ENCODE measurements around the gene IL2RA. TPM values are rescaled to one million over a fixed set of nuclear protein-coding genes. Genes with fewer than 3 reads are reported as not detected.

Gene IL2RA
- total and polyA plus RNA-seq, 2 donors (not counting 3 experiments of a cell fraction or from before 2014, with no cell fraction given) = not detected

GRCh38 chr10:6035101-6035834, 26.9 kb downstream of the IL2RA start:
- ChIA-PET POLR2A (no interaction called here), CTCF (interaction anchor here (1.7 kb wide), 1 partner anchor 366 kb away, joined by 5 read pairs; no protein-coding TSS in a partner anchor)
- TF ChIP-seq GATA2 (IDR thresholded peaks at IDR 0.05; ENCODE audit: insufficient read depth, insufficient read length, low read depth, low read length) = no peak
- TF ChIP-seq POLR2AphosphoS5 (IDR thresholded peaks at IDR 0.05; ENCODE audit: insufficient read depth, low read depth, low read length) = no peak
- TF ChIP-seq JUN (IDR thresholded peaks at IDR 0.05; ENCODE audit: borderline replicate concordance, insufficient read depth, insufficient read length, low read depth) = no peak
- TF ChIP-seq FOS (IDR thresholded peaks at IDR 0.05; ENCODE audit: borderline replicate concordance, insufficient read depth, low read length) = no peak
- TF ChIP-seq MAX (IDR thresholded peaks at IDR 0.05; ENCODE audit: insufficient read depth, insufficient read length) = no peak
- no peak for TF ChIP-seq CTCF (IDR thresholded peaks at IDR 0.05; ENCODE audit: extremely low read depth in 1 of 2, insufficient read depth in 1 of 2, low read depth in 1 of 2, low read length in 2 of 2)
- TF ChIP-seq POLR2A (IDR thresholded peaks at IDR 0.05; ENCODE audit: low read depth, low read length) = no peak
- TF ChIP-seq MYC (IDR thresholded peaks at IDR 0.05; ENCODE audit: low read depth, low read length) = no peak
- no peak for TF ChIP-seq EZH2 (IDR thresholded peaks at IDR 0.05; ENCODE audit: borderline replicate concordance, low read depth, low read length, severe bottlenecking)
- dilution Hi-C loops (cut with MboI; ENCODE audit: extremely low pct_ligation_motif_present, low sequenced_read_pairs) (no loop called here), intact Hi-C loops (cut with micrococcal nuclease) (no loop called here)
- Histone ChIP-seq H3K27ac (ENCODE audit: insufficient read depth, low read depth, low read length) (no peak overlapping the region), H3K36me3 (ENCODE audit: control insufficient read depth in 2 of 2, extremely low read depth in 1 of 2, insufficient read depth in 2 of 2, low read length in 2 of 2) (no peaks in the 10 kb centered on the region), H3K9me3 (replicated peaks; ENCODE audit: control insufficient read depth, insufficient read depth, low read length) (no peaks in the 10 kb centered on the region), H3K27me3 (ENCODE audit: control insufficient read depth in 2 of 2, insufficient read depth in 2 of 2, low read length in 2 of 2) (peaks cover 6 to 9% of the 10 kb centered on the region in 2 experiments), H3K4me2 (ENCODE audit: insufficient read depth, low read length) (no peak overlapping the region), H3K9me1 (replicated peaks; ENCODE audit: control insufficient read depth, extremely low read depth, insufficient read depth, low read length) (no peaks in the 10 kb centered on the region), H3K4me3 (replicated peaks in 1 of 3; ENCODE audit: insufficient read depth in 1 of 3, low read depth in 1 of 3, low read length in 3 of 3) (no peak overlapping the region), H3K4me1 (ENCODE audit: control insufficient read depth, extremely low read depth, insufficient read depth, low read length) (no peaks in the 10 kb centered on the region), H3K9ac (replicated peaks; ENCODE audit: extremely low read depth, insufficient read depth, low read length) (no peak overlapping the region), H3K79me2 (ENCODE audit: control insufficient read depth, insufficient read depth, low read length) (no peaks in the 10 kb centered on the region), H4K20me1 (replicated peaks; ENCODE audit: control insufficient read depth, extremely low read depth, insufficient read depth, low read length) (no peaks in the 10 kb centered on the region), H2AFZ (ENCODE audit: low read depth, low read length) (no peak overlapping the region)
- BruUV-seq (replicated peaks) = no TSS peak
- FAIRE-seq (no peak), DNase-seq (ENCODE audit: low read depth, low spot score) (no peak)

Measured in endothelial cell of umbilical vein (primary cell).